DMS53 treated with DMSO at 0.1 percent for 48 hours (cell line): Measurements from ENCODE around the gene CDC5L.

ENCODE experiments used
- DNase-seq: peaks from one replicate; lab custom pipeline; 2025; ENCODE audit not compliant: unreplicated experiment; lab: John Stamatoyannopoulos, UW

CDC5L gene

GRCh38 chr6:44410363-44410762 is 22.9 kb downstream of the CDC5L start:
- DNase-seq: no peak

- no peak for DNase-seq
Measured at GRCh38 chr6:44411141-44411540, 23.6 kb downstream of the CDC5L start.

- DNase-seq: no peak
Measured at GRCh38 chr6:44415449-44415848, 27.9 kb downstream of the CDC5L start.

- DNase-seq: no peak
Measured at GRCh38 chr6:44415873-44416502, 28.5 kb downstream of the CDC5L start.

- DNase-seq: peak; percentile 44
Measured at GRCh38 chr6:44422531-44422930, 35.0 kb downstream of the CDC5L start.

- DNase-seq: no peak
Measured at GRCh38 chr6:44423306-44423705, 35.8 kb downstream of the CDC5L start.

GRCh38 chr6:44425951-44426350 is 38.4 kb downstream of the CDC5L start:
- no peak for DNase-seq

- no peak for DNase-seq
Measured at GRCh38 chr6:44428682-44429081, 41.2 kb downstream of the CDC5L start.

- DNase-seq: no peak
Measured at GRCh38 chr6:44430326-44430725, 42.8 kb downstream of the CDC5L start.

GRCh38 chr6:44431118-44431725 is 43.7 kb downstream of the CDC5L start:
- peak; percentile 46 for DNase-seq

- DNase-seq: no peak
Measured at GRCh38 chr6:44432227-44432626, 44.7 kb downstream of the CDC5L start.

- DNase-seq: no peak
Measured at GRCh38 chr6:44432726-44433125, 45.2 kb downstream of the CDC5L start.

GRCh38 chr6:44435500-44435899 is 48.0 kb downstream of the CDC5L start:
- DNase-seq: no peak

- no peak for DNase-seq
Measured at GRCh38 chr6:44438827-44439226, 51.3 kb downstream of the CDC5L start.

- DNase-seq: no peak
Measured at GRCh38 chr6:44439270-44440045, 52.0 kb downstream of the CDC5L start.

GRCh38 chr6:44441091-44441855 is 53.8 kb downstream of the CDC5L start:
- no peak for DNase-seq

GRCh38 chr6:44442236-44442635 is 54.7 kb downstream of the CDC5L start:
- no peak for DNase-seq

GRCh38 chr6:44442833-44443444 is 55.4 kb downstream of the CDC5L start:
- DNase-seq: no peak

GRCh38 chr6:44444853-44445252 is 57.3 kb downstream of the CDC5L start:
- DNase-seq: no peak

- peak; percentile 17 for DNase-seq
Measured at GRCh38 chr6:44446626-44447300, 59.3 kb downstream of the CDC5L start.
